Sigmoid colon (tissue), 4 donors: Measurements from ENCODE around the gene CPNE1.

Source experiments
- CTCF ChIP-seq, 4 experiments: fragments of 450-650 bp in 3 of 4; fragments of 200-600 bp in 1 of 4; IDR thresholded peaks; one replicate each; pipeline ENCODE4 v1.5.1; 2016 to 2019; ENCODE audit warnings: antibody characterized with exemption in 4 of 4, mild to moderate bottlenecking in 3 of 4, moderate library complexity in 2 of 4
- EP300 ChIP-seq, 4 donors: sonication (generic); formaldehyde crosslinking; IDR thresholded peaks; one replicate each; pipeline ENCODE4 v1.6.1; 2017; ENCODE audit warnings: antibody characterized with exemption in 4 of 4
- POLR2A ChIP-seq, 2 donors: fragments of 450-650 bp; IDR thresholded peaks; one replicate each; pipeline ENCODE4 v1.6.1; 2016; ENCODE audit warnings: antibody characterized with exemption in 2 of 2, mild to moderate bottlenecking in 2 of 2, moderate library complexity in 2 of 2
- POLR2AphosphoS5 ChIP-seq, 4 donors: sonication (generic); formaldehyde crosslinking; IDR thresholded peaks; one replicate each; pipeline ENCODE4 v1.6.1; 2017; ENCODE audit warnings: antibody characterized with exemption in 4 of 4

GRCh38 chr20:35700625-35701148 is 36.0 kb upstream of the CPNE1 start:
- TF ChIP-seq CTCF (IDR thresholded peaks at IDR 0.05) (no peak), POLR2AphosphoS5 (IDR thresholded peaks at IDR 0.05) (peak in 1 of 4 donors; percentile 30), POLR2A (IDR thresholded peaks at IDR 0.05) (no peak), EP300 (IDR thresholded peaks at IDR 0.05) (no peak)
